Endothelial cell of umbilical vein (primary cell): ENCODE data around the gene CABP2. TPM values are rescaled to one million over a fixed set of nuclear protein-coding genes. Genes with fewer than 3 reads are reported as not detected.

Source experiments
- BruUV-seq: library from RNA; stranded (reverse); fragments of 400-500 nt; replicated peaks from 2 replicates; lab custom pipeline; 2021; lab: Mats Ljungman, UMichigan
- CTCF ChIA-PET: fragments of 300-600, 350-600 bp; sonication (Branson Sonifier 250); formaldehyde crosslinking; loops from one replicate; lab custom pipeline; 2021; ENCODE audit warnings: antibody characterized with exemption, inconsistent platforms; lab: Charles Lee
- POLR2A ChIA-PET: fragments of 300-600, 350-600 bp; sonication (Branson Sonifier 250); formaldehyde crosslinking; loops from one replicate; lab custom pipeline; 2021; ENCODE audit warnings: antibody characterized with exemption, inconsistent platforms; lab: Charles Lee
- DNase-seq: peaks from one replicate; pipeline ENCODE4 v3.0.0-alpha.2; 2011; ENCODE audit warnings: low read depth, low spot score
- FAIRE-seq: peaks from 2 replicates; lab custom pipeline; 2011; peaks lifted over from hg19 to GRCh38; lab: Jason Lieb, UNC
- H2AFZ ChIP-seq: 2 replicates; pipeline ENCODE4 v1.6.0; 2012; ENCODE audit warnings: low read depth, low read length, control low read depth, inconsistent platforms
- H3K27ac ChIP-seq: 2 replicates; pipeline ENCODE4 v1.5.1; 2011; ENCODE audit warnings: low read depth, mild to moderate bottlenecking, control low read depth, low read length, moderate library complexity; ENCODE audit not compliant: insufficient read depth
- H3K27me3 ChIP-seq, 2 experiments: 2 replicates each; pipeline versions ENCODE4 v1.6.0 to v1.6.1; 2011; ENCODE audit warnings: low read length in 2 of 2, mixed read lengths in 1 of 2; ENCODE audit not compliant: control insufficient read depth in 2 of 2, insufficient read depth in 2 of 2
- H3K36me3 ChIP-seq, 2 experiments: 2 replicates in 1 of 2; 3 replicates in 1 of 2; pipeline ENCODE4 v1.5.1; 2011; ENCODE audit warnings: low read length in 2 of 2, mild to moderate bottlenecking in 1 of 2, moderate library complexity in 1 of 2; ENCODE audit not compliant: control insufficient read depth in 2 of 2, insufficient read depth in 2 of 2; ENCODE audit errors: extremely low read depth in 1 of 2
- H3K4me1 ChIP-seq: 3 replicates; pipeline ENCODE4 v1.5.1; 2011; ENCODE audit warnings: mild to moderate bottlenecking, low read length; ENCODE audit not compliant: control insufficient read depth, insufficient read depth; ENCODE audit errors: extremely low read depth
- H3K4me2 ChIP-seq: 2 replicates; pipeline ENCODE4 v1.6.1; 2011; ENCODE audit warnings: low read length, control low read depth, mixed read lengths; ENCODE audit not compliant: insufficient read depth
- H3K4me3 ChIP-seq, 3 experiments: fragments of 200-600 bp in 1 of 3; sonication (generic), shearing (Covaris generic) in 1 of 3; replicated peaks in 1 of 3; 2 replicates each; pipeline ENCODE4 v1.5.1; 2011 to 2016; ENCODE audit warnings: control low read depth in 3 of 3, low read length in 3 of 3, mild to moderate bottlenecking in 2 of 3, inconsistent platforms in 1 of 3, low read depth in 1 of 3, moderate library complexity in 1 of 3; ENCODE audit not compliant: insufficient read depth in 1 of 3
- H3K79me2 ChIP-seq: 2 replicates; pipeline ENCODE4 v1.6.0; 2012; ENCODE audit warnings: low read length, inconsistent platforms; ENCODE audit not compliant: control insufficient read depth, insufficient read depth
- H3K9ac ChIP-seq: replicated peaks from 2 replicates; pipeline ENCODE3; 2011; ENCODE audit warnings: low read length, control low read depth; ENCODE audit not compliant: insufficient read depth; ENCODE audit errors: extremely low read depth
- H3K9me1 ChIP-seq: replicated peaks from 3 replicates; pipeline ENCODE4 v1.6.0; 2011; ENCODE audit warnings: mild to moderate bottlenecking, low read length; ENCODE audit not compliant: control insufficient read depth, insufficient read depth; ENCODE audit errors: extremely low read depth
- H3K9me3 ChIP-seq: replicated peaks from 2 replicates; pipeline ENCODE4 v1.5.1; 2012; ENCODE audit warnings: low read length, inconsistent platforms; ENCODE audit not compliant: control insufficient read depth, insufficient read depth
- H4K20me1 ChIP-seq: replicated peaks from 2 replicates; pipeline ENCODE3; 2011; ENCODE audit warnings: mild to moderate bottlenecking, low read length; ENCODE audit not compliant: control insufficient read depth, insufficient read depth; ENCODE audit errors: extremely low read depth
- CTCF ChIP-seq, 2 donors: IDR thresholded peaks; 1 replicate in 1 of 2; 2 replicates in 1 of 2; pipeline ENCODE4 v1.5.1; 2011; ENCODE audit warnings: low read length in 2 of 2, mild to moderate bottlenecking in 2 of 2, moderate library complexity in 2 of 2, control low read depth in 1 of 2, inconsistent platforms in 1 of 2, low read depth in 1 of 2; ENCODE audit not compliant: insufficient read depth in 1 of 2; ENCODE audit errors: extremely low read depth in 1 of 2
- FOS ChIP-seq: IDR thresholded peaks from 2 replicates; pipeline ENCODE4 v1.6.1; 2011; ENCODE audit warnings: mild to moderate bottlenecking, low read length, moderate library complexity, borderline replicate concordance; ENCODE audit not compliant: insufficient read depth
- GATA2 ChIP-seq: IDR thresholded peaks from 2 replicates; pipeline ENCODE4 v1.7.0; 2011; ENCODE audit warnings: low read depth, mild to moderate bottlenecking, moderate library complexity, mixed read lengths, low read length; ENCODE audit not compliant: insufficient read length, insufficient read depth
- JUN ChIP-seq: IDR thresholded peaks from 2 replicates; pipeline ENCODE4 v1.6.1; 2011; ENCODE audit warnings: borderline replicate concordance, low read depth; ENCODE audit not compliant: insufficient read length, insufficient read depth
- MAX ChIP-seq: IDR thresholded peaks from 2 replicates; pipeline ENCODE4 v1.6.1; 2011; ENCODE audit not compliant: insufficient read depth, insufficient read length
- POLR2A ChIP-seq: IDR thresholded peaks from 2 replicates; pipeline ENCODE4 v1.6.1; 2012; ENCODE audit warnings: low read depth, mild to moderate bottlenecking, control low read depth, low read length
- POLR2AphosphoS5 ChIP-seq: IDR thresholded peaks from 2 replicates; pipeline ENCODE4 v1.6.1; 2012; ENCODE audit warnings: low read depth, mild to moderate bottlenecking, control low read depth, low read length, moderate library complexity; ENCODE audit not compliant: insufficient read depth
- dilution Hi-C: fragments of 300-500 bp; cut with MboI; formaldehyde crosslinking; loops from one replicate; pipeline ENCODE4 v1.15.0; 2019; ENCODE audit warnings: low sequenced_read_pairs; ENCODE audit not compliant: extremely low pct_ligation_motif_present
- intact Hi-C: fragments of 100-400 bp; cut with micrococcal nuclease; formaldehyde crosslinking; loops from one replicate; pipeline ENCODE4 v1.10.0; 2022
- polyA plus RNA-seq, 4 experiments: library from polyadenylated mRNA; depleted of rRNA in 3 of 4; stranded (reverse) in 3 of 4; unstranded in 1 of 4; fragments of >200 nt; gene quantifications; 2 replicates each; pipeline versions ENCODE4 v1.2.1 to v1.2.3, GENCODE V29; 2011 to 2012; ENCODE audit warnings: missing spikeins in 1 of 4
- total RNA-seq: library from RNA; stranded (reverse); gene quantifications from 2 replicates; pipeline ENCODE4 v1.2.3, GENCODE V29; 2021

Gene CABP2
- total and polyA plus RNA-seq, 2 donors (not counting 3 experiments of a cell fraction or from before 2014, with no cell fraction given): not detected

- dilution Hi-C loops: no loop called here
- POLR2A ChIA-PET: no interaction called here
Measured at GRCh38 chr11:67483831-67484665, 39.2 kb downstream of the CABP2 start.

More at GRCh38 chr11:67483831-67484665, 39.2 kb downstream of the CABP2 start:
- Histone ChIP-seq H3K9me3 (no peaks in the 10 kb centered on the region), H2AFZ (no peak overlapping the region), H3K27ac (no peak overlapping the region), H3K4me2 (no peak overlapping the region), H4K20me1 (no peaks in the 10 kb centered on the region), H3K9me1 (no peaks in the 10 kb centered on the region), H3K79me2 (no peaks in the 10 kb centered on the region), H3K4me3 (no peak overlapping the region), H3K9ac (no peak overlapping the region), H3K36me3 (peaks cover 0 to 1% of the 10 kb centered on the region in 2 experiments), H3K4me1 (no peaks in the 10 kb centered on the region), H3K27me3 (no peaks in the 10 kb centered on the region)
- CTCF ChIA-PET: no interaction called here
- no TSS peak for BruUV-seq
- no peak for TF ChIP-seq GATA2
- TF ChIP-seq MAX: no peak
- TF ChIP-seq POLR2AphosphoS5: no peak
- no peak for TF ChIP-seq FOS
- no peak for TF ChIP-seq POLR2A
- no peak for TF ChIP-seq JUN
- TF ChIP-seq CTCF (IDR thresholded peaks at IDR 0.05; ENCODE audit: extremely low read depth in 1 of 2, insufficient read depth in 1 of 2, low read depth in 1 of 2, low read length in 2 of 2): no peak
- no peak for DNase-seq
- FAIRE-seq: no peak
- intact Hi-C loops: loop anchor here (1.0 kb wide), 3 partner anchors 15 to 41 kb away; partner anchors contain the start of genes CORO1B and TMEM134
